NCI-H2196 (cell line): ENCODE data around the gene RTL5.

Experiments used
- DNase-seq: peaks from one replicate; lab custom pipeline; 2025; ENCODE audit not compliant: unreplicated experiment; lab: John Stamatoyannopoulos, UW

The RTL5 gene

GRCh38 chrX:72079607-72080006 is 52.1 kb downstream of the RTL5 start:
- DNase-seq = no peak

GRCh38 chrX:72078411-72078810 is 53.3 kb downstream of the RTL5 start:
- no peak for DNase-seq
